Inflammatory macrophage treated with lipopolysaccharide for 1 hour (primary cell): ENCODE data around the gene PLSCR5.

Source experiments
- DNase-seq, 2 donors: peaks; one replicate each; pipeline ENCODE4 v3.0.0-alpha.2; 2020 to 2022

PLSCR5 gene, protein sequence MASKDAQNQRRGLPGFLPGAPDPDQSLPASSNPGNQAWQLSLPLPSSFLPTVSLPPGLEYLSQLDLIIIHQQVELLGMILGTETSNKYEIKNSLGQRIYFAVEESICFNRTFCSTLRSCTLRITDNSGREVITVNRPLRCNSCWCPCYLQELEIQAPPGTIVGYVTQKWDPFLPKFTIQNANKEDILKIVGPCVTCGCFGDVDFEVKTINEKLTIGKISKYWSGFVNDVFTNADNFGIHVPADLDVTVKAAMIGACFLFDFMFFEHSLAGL

DNA sequence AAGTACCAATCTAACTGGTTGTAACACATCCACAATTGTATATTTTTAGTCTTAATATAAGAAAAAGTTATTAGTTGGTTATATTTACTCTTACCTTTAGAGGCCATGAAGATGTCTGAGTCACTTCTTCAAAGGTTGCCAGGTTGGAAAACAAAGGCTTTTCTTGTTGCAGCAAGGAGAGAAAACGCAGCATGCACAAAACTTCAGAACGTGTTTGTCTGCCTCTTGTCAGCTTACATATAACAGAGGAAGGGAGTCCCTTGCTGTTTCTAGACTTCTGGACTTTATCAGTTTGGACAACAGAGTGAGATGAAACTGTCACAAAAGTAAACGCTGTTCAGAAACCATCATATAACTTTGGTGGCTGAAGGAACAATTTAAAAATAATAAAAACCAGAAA lies at the start of gene PLSCR5:
Gene PLSCR5 (minus strand): TSS at position 241 of the 400 bp plus-strand sequence. CDS start 134 bp downstream, at position 107.
- DNase-seq, result no peak

DNA sequence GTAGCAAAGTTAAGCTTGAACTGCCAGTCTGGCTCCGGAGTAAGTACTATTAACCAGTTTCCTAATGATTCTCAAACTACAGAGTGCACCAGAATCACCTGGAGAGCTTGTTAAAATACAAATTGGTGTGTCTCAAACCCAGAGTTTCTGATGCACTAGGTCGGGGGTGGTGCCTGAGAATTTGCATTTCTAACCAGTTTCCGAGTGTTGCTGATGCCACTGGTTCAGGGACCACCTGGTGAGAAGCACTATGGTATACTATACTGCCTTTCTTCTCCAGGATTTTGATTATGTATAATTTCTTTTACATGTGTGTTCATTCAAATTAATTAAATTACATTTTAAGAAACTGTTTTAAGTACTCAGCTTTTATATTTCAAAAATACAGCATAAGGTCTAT lies 48.8 kb upstream of the PLSCR5 start:
- no peak for DNase-seq

DNA sequence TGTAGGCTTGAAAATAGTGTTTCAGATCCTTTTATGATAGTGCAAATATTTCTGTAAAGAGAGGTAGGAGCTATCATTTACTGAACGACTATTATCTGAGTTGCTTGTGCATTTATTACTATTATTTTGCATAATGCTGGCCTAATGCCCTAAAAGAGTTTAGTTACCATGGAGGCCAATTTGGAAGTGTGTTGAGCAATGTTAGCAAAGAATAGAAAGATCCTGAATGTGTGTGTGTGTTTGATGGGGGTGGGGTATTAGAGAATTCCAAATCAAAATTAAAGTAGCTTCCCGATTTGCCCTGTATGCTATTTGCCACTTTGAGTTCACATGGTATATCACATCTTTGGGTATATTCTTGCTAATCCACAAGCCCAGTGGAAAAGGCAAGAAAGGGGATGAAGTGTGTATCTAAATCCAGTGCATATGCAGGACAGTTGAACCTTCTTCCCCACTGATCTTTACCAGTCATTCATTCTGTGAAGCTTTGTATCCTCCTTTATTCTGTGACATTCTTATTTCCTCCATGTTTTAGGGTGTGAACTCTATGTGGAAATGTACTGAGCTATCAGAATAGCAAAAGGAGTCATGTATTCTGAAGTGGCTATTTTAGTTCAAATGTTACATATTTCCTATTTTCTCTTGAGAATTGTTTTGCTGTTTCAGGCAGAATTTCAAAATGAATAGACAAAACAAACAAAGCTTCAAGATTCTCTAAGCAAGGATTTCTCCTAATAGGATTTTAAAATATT lies 45.7 kb upstream of the PLSCR5 start:
- no peak for DNase-seq

DNA sequence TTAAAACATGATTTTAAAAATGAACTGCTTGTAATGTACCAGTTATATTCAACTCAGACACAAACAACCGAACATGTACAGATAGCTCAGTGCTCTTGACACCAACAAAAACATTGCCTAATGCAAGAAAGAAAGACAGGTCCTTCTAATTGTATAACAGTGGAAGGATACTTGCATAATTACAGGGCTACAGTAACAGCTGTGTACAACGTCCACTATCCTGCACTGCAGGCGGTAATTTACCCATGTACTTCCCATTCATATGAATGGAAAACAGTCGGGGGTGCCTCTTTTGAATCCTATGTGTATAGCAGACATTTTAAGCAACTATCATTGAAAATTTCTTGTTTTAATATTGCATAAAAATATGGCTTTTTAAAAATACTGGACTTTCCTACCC lies 41.1 kb upstream of the PLSCR5 start:
- peak; percentile 12 to 35 for DNase-seq

DNA sequence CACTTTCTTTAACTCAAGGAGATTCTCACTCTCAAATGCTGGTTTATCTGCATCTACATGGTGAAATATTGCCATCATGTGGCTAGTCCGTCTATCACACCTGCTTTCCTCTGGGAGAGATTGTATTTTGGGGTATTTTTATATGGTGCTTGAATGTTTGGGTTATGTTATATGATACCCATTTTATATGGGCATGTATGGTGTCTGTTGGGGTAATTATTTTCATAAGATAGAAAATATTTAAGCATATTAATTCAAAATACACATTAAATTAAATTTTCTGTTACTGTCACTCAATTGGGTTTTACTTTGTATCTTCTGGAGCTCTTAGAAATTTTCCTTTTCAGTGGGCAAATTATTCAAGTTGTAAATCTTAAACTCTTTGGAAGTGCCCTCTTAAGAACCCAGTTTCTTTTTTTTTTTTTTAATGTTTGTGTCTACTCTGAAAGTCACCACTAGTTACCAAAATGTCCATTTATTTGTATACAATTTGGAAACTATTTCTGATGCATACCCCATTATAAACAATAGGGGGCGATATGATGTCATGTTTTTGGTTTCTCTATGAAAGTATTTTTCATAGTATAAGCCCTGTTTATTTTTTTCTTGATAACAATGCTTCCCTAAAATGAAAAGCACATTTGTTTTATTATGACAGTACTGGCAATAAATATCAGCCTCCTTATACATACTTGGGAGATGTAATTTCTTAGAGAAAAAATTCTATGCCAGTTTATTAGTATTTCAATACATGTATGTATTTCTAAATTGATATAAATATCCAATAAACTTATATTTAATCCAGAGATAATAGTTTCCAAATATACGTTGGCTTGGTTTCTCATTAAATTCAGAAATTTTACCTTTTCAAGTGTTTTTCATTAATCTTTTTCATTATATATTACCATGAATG lies 36.1 kb upstream of the PLSCR5 start:
- peak; percentile 29 to 79 for DNase-seq

DNA sequence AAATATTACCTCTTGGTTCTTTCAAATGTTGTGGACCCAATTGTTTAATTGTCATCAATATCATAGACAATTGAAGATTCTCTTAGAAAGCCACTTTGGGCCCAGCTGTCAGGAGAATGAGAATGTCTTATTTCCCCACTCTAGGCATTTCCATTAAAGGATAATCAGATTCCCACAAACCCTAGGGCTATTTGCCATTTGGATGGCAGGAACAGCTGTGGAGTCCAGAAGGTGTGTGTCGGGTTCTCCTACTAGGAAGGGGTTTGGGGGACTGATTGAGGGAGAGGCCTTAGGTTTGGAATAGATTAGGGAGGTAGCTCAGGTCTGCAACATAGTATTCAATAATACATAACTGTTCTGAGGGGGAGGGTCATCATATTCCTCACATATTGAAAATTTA lies 35.2 kb upstream of the PLSCR5 start:
- no peak for DNase-seq

DNA sequence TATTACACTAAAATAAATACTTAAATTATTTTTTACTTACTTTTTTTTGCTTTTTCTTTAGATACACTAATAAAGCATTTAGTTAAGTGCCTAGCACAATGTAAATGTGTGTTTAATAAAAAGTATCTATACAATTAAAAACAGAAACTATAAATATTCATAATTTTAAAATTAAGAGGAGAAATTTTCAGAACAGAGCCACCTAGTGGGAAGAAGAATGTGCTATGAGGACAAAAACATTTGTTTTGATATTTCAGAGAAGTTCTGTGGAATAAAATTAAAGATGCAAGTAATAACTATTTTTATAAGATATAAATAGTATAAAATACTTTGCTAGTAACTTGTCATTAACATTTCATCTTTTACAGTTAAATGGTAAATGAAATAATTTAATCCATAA lies 33.6 kb upstream of the PLSCR5 start:
- DNase-seq, result peak in 1 of 2 donors; percentile 24

DNA sequence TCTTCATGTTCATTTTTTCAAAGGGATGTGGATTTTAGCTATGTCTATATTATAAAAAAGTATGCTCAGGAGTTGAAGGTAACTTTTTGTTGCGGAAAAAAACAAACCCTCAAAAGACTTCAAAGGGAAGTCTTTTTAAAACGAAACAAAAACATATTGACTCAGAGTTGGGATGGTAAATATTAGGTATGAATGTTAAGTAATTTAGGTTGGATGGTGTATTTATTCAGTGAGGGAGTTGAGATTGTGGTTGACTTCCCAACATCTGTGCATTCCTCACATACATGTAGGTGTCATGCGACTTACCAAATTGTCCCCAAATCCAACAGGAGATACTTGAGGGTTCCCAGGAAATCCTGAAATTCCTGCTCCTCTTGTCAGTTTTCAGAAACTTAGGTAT lies 32.7 kb upstream of the PLSCR5 start:
- no peak for DNase-seq

DNA sequence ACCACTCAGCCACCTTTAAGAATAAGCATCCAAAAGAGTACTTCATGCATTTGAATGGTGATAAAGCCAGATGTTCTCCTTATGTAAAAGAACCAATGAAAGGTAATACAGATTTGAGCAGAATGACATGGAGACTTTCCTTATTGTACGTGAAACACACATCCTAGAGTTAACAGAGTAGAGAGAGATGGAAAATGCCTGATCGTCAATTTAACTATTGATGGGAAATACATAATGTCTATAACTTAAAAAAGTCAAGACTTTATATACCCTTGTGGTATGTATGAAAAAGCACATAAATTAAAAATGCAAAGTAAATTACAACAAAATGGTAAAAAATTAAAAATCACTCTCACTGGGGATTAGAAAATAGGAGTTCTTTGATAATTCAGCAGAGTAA lies 31.7 kb upstream of the PLSCR5 start:
- no peak for DNase-seq

DNA sequence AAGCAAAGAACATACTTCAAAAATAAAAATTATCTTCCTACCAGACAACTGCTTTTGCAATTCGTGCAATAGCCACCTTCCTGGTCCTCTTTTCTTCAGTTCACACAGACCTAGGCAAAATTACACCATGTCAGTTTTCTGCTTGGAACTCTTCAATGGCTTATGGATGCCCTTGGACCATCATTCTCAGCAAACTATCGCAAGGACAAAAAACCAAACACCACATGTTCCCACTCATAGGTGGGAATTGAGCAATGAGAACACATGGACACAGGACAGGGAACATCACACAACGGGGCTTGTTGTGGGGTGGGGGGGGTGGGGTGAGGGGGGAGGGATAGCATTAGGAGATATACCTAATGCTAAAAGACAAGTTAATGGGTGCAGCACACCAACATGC lies 29.2 kb upstream of the PLSCR5 start:
- DNase-seq, result no peak

DNA sequence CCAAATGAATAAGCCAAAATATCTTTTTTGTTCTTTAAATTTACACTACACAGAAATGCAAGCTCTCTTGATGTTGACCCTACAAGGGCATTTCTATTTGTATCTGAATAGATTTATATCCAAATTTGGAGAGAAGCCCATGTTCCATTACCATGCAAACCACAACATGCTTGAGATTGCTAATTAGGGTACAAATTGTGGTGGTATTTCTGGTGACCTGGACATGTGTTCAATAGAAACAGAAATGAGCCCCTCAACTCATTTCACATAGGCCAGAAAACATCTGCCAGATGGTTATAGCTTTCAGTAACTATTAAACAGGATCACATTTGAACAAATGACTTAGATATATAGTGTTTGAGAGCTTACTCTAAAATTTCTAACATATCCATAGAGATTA lies 23.5 kb upstream of the PLSCR5 start:
- DNase-seq, result no peak

DNA sequence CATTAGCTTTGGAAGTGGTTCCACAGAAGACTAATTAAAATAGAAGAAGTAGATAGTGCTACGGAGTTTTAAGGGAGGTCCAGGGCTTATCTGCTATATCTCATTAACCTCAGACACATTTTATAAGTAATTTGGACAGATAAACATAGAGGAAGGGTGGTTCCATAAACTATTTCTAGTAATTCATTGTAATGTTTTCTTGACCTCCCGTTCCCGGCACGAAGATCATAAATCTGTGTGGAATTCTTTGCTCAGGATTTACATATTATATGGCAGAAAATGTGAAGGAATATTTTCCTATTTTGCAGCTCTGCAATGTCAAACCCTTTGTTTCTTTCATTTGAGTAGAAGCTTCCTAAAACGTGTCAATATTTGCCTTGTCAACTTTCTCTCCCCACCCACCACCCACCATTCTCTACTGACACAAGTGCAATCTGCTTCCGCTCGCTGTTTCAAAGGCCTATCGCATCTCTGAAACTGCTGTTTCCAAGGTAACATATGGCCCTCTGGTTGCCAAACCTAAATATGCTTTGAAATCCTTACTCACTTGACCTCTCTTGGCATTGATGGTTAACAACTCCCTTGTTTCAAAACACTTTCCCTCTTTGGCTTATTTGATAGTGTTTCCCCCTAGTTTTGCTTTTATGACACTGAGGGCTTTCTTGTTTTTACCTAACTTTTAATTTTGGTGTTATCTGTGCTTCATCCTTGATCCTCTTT lies 21.4 kb upstream of the PLSCR5 start:
- no peak for DNase-seq

DNA sequence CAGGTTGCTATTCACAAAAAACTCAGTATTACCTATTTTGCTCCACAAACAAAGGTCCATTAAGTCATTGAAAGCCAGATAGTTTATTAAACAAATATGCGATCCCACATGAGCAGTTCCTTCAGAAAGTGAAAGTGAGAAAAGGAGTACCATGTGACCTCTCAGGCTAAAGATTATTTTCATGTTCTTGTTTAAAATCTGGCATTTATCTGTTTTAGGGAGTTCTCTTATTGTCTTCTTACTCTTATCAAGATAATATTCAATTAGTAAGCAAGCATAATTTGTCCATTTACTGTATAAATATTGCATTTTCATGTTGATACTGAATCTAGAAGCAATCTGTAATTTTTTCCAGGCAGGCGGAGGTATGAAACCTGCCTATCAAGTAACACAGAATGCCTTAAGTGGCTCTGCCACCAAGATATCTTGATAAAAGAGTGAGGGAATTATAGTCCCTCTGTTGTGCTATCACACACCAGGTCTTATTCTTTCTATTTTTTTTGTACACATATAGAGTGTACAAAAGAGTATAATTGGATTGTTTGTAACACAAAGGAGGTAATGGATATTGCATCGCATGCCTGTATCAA lies 20.1 kb upstream of the PLSCR5 start:
- DNase-seq, result peak; percentile 12 to 39

DNA sequence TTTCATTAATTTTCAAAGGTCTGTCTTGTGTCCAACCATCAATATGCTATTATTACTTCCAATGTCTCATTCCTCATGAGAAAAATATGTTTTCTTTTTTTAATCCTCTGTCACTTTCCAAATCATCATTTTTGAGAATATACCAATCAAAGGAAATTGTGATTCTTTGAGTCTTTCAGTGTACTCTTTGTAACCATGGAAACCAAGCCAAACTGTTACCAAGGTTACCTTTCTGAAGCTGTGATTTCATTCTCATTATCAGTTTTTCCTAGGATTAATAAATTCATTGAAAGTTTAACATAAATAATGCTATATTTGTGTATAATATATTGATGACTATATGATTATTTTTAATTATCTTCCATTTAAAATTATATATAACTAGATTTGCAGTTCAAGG lies 16.6 kb upstream of the PLSCR5 start:
- no peak for DNase-seq

DNA sequence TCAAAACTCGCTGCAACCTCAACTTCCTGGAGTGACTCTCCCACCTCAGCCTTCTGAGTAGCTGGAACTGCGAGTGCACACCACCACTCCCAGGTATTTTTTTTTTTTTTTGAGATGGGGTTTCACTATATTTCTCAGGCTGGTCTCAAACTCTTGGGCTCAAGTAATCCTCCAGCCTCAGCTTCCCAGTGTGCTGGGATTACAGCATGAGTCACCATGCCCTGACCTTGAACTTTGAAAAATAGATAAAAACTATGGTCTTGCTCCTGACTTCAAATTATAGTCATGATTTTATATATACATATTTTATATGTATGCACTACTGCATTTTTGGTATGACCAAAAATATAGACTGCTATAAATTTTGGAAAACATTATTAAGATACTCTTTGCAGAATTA lies 6.9 kb upstream of the PLSCR5 start:
- DNase-seq, result no peak

DNA sequence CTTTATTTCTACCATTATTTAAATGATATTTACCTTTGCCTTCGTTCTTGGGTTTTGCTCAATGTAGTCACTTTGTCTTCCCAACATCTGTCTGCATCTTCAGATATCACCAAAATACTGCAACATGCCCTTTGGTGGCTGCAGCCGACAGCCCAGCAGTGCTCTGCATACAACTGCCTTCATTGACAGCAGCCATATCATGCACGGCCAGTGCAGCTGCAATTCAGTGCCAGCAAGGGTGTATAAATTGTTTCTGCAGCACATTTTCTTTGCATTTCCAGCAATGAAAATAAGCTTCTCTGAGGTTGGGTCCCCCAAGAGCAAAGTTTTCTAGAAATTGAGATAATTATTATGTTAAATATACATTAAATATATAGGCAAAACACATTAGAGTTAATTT lies 6.0 kb upstream of the PLSCR5 start:
- DNase-seq, result no peak

DNA sequence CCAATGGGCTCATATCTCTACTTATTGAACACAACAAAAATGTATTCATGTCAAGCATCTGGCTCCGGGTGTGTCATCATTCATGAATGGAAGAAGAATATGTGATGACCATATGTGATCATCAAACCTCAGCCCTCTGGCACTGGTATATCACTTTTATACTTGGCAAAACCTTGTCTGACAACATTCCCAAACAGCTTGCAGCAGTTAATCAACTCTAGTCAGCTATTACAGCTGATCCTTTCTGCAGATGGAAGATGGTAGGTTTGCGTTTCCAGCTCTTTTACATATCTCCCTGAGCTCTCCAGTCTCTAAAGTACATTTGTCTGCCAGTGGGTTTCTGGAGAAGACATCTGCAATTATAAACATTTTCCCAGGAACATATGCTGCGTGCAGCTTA lies 6.6 kb downstream of the PLSCR5 start:
- no peak for DNase-seq

DNA sequence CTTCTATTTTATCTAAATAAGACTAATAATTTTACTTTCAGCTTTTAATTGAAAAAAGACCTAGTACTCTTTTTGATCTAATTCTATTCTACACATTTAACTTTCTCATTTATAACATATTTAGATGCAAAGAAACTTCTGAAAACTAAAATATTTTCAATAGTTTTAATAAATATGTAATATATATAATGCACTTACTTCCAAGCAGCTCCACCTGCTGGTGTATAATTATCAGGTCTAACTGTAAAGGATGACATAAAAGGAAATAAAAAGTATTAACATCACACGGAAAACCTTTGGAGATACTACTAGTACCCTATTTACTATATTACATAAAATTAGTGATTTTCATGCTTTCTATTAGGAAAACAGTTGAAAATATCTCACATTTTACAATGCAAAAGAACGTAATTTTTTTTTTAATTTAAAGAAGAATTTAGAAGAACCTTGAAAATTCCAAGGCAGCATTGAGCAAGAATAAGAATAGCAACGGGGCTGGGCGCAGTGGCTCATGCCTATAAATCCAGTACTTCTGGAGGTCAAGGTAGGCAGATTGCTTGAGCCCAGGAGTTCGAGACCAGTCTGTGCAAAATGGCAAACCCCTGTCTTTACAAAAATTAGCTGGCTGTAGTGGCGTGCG lies 10.2 kb downstream of the PLSCR5 start:
- DNase-seq, result peak in 1 of 2 donors; percentile 23

DNA sequence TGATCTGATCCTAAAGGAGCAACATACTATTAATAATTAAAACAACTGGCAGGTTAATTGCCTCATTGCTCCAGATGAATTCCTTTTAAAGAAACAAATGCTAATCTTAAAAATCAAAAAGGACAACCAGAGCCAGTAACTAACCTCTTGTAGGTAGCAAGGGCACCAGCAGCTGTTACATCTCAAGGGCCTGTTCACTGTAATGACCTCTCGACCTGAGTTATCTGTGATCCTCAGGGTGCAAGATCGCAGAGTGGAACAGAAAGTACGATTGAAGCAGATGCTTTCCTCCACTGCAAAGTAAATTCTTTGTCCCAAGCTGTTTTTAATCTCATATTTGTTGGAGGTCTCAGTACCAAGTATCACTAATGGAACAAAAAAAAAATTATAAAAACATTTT lies 11.4 kb downstream of the PLSCR5 start:
- no peak for DNase-seq

DNA sequence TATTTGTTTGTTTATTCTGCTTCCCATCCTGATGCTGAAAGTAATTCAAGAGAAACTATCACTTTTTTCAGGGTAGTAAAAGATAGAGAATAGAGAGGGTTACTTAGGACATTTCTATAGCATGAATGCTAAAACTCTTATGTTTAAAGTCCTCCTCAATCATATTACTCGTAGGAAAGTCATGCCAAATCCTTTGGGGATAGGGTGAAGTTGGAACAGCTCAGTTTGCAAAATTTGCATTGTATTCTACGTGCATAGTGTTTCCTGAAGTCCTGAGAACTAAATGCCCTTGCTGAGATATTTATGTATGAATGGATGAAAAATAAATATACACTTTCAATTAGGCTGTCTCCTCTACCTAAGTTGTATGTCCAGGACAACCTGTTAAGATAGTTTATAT lies 14.6 kb downstream of the PLSCR5 start:
- DNase-seq, result no peak

DNA sequence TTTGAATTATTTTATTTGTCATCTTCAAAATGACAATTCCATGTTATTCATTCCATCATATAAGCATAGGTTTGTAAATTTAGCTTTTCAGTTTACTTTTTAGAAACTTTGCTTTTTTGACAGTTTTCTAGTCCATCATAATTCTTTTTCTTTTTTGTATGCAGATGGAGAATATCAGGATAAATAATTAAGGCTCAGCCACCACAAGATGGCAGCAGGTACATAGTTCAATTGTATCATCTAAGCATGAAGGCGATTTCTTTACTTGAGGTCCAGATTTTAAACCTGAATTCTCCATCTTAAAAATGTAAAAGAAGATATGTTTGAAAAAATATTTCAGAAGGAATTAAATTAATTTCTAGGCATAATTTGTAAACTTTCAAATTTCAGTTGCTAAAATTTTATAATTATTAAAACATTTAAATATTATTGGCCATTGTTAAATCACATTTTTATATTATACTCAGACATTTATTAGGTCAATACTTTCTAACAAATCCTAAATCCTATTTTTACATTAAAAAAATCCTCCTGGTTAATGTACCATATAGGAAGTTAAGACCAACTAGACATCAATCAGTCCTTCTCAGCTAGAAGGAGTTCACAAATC lies 15.1 kb downstream of the PLSCR5 start:
- peak; percentile 10 to 60 for DNase-seq

DNA sequence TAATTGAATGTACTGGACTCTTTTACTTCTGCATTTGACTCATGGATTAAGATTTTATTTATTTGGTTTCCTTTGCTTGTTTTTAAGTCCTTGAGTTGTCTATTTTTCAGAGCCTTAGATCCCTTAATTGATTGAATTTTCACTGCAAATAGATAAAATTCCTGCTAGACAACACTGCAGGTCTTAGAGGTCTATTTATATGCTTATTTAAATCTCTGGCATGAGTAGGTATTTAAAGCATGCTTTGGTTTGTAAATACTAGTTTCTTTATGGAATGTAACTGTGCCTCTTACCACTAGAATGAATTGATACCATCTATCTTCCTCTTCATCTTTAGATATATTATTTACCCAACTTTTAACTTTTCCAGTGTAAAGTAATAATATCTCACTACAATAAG lies 20.0 kb downstream of the PLSCR5 start:
- DNase-seq, result no peak
